A549 (cell line): ENCODE measurements around the gene GBP2.

ENCODE experiments used
- CEBPB ChIP-seq, 2 experiments: fragments of >200 bp in 1 of 2; sonication (Bioruptor Twin) in 1 of 2; formaldehyde crosslinking in 1 of 2; IDR thresholded peaks; 2 replicates each; pipeline ENCODE4 v1.6.1; 2012 to 2016
- CHD4 ChIP-seq: fragments of 200-600 bp; sonication (generic); IDR thresholded peaks from 2 replicates; pipeline ENCODE4 v1.6.1; 2016; ENCODE audit warnings: antibody characterized with exemption, mild to moderate bottlenecking, borderline replicate concordance
- EHF ChIP-seq: fragments of 250-450 bp; sonication (Bioruptor Pico); IDR thresholded peaks from 2 replicates; pipeline ENCODE4 v1.5.0; 2020; ENCODE audit warnings: mild to moderate bottlenecking
- ESRRA ChIP-seq: fragments of 150-350 bp; IDR thresholded peaks from 2 replicates; pipeline ENCODE4 v1.6.1; 2014; ENCODE audit warnings: mild to moderate bottlenecking, low read length, borderline replicate concordance
- HMGXB4 ChIP-seq: fragments of 250-450 bp; sonication (Bioruptor Pico); IDR thresholded peaks from 2 replicates; pipeline ENCODE4 v1.5.0; 2021; ENCODE audit warnings: mild to moderate bottlenecking, moderate library complexity, borderline replicate concordance
- KDM1A ChIP-seq: fragments of 200-600 bp; sonication (generic); IDR thresholded peaks from 2 replicates; pipeline ENCODE4 v1.6.1; 2016; ENCODE audit warnings: low read depth, mild to moderate bottlenecking
- NR3C1 ChIP-seq: fragments of >200 bp; sonication (Bioruptor Twin); formaldehyde crosslinking; IDR thresholded peaks from 3 replicates; pipeline ENCODE4 v1.6.1; 2017
- POLR2A ChIP-seq: IDR thresholded peaks from 2 replicates; pipeline ENCODE4 v1.6.1; 2012; ENCODE audit warnings: mild to moderate bottlenecking, low read length
- SMC3 ChIP-seq: fragments of >200 bp; sonication (Bioruptor Twin); formaldehyde crosslinking; IDR thresholded peaks from 3 replicates; pipeline ENCODE4 v1.6.1; 2018; ENCODE audit warnings: inconsistent platforms
- TF ChIP-seq, protein P1 (sequence below): fragments of >200 bp; sonication (Bioruptor Twin); formaldehyde crosslinking; IDR thresholded peaks from 3 replicates; pipeline ENCODE4 v1.5.1; 2016

GRCh38 chr1:89070509-89070908, 55.4 kb downstream of the GBP2 start:
- no peak for TF ChIP-seq NR3C1
- no peak for TF ChIP-seq CEBPB (IDR thresholded peaks at IDR 0.05)
- TF ChIP-seq, protein P1, sequence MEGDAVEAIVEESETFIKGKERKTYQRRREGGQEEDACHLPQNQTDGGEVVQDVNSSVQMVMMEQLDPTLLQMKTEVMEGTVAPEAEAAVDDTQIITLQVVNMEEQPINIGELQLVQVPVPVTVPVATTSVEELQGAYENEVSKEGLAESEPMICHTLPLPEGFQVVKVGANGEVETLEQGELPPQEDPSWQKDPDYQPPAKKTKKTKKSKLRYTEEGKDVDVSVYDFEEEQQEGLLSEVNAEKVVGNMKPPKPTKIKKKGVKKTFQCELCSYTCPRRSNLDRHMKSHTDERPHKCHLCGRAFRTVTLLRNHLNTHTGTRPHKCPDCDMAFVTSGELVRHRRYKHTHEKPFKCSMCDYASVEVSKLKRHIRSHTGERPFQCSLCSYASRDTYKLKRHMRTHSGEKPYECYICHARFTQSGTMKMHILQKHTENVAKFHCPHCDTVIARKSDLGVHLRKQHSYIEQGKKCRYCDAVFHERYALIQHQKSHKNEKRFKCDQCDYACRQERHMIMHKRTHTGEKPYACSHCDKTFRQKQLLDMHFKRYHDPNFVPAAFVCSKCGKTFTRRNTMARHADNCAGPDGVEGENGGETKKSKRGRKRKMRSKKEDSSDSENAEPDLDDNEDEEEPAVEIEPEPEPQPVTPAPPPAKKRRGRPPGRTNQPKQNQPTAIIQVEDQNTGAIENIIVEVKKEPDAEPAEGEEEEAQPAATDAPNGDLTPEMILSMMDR = no peak
- TF ChIP-seq HMGXB4 = no peak
- no peak for TF ChIP-seq POLR2A
- no peak for TF ChIP-seq EHF (CRISPR knock-in tag)
- TF ChIP-seq KDM1A = no peak
- no peak for TF ChIP-seq ESRRA
- no peak for TF ChIP-seq SMC3
- no peak for TF ChIP-seq CHD4
